Measurements from ENCODE around the gene CALML5. TPM values are rescaled to one million over a fixed set of nuclear protein-coding genes. Genes with fewer than 3 reads are reported as not detected.
"Not testable (repeated sequence)": the region's sequence is repeated elsewhere in the genome, so short reads cannot be mapped to it uniquely, and the experiment has no call there.

CALML5 gene
- total and polyA plus RNA-seq, 2 of the 4 experiments (the other 2 are of a cell fraction), result not detected

DNA sequence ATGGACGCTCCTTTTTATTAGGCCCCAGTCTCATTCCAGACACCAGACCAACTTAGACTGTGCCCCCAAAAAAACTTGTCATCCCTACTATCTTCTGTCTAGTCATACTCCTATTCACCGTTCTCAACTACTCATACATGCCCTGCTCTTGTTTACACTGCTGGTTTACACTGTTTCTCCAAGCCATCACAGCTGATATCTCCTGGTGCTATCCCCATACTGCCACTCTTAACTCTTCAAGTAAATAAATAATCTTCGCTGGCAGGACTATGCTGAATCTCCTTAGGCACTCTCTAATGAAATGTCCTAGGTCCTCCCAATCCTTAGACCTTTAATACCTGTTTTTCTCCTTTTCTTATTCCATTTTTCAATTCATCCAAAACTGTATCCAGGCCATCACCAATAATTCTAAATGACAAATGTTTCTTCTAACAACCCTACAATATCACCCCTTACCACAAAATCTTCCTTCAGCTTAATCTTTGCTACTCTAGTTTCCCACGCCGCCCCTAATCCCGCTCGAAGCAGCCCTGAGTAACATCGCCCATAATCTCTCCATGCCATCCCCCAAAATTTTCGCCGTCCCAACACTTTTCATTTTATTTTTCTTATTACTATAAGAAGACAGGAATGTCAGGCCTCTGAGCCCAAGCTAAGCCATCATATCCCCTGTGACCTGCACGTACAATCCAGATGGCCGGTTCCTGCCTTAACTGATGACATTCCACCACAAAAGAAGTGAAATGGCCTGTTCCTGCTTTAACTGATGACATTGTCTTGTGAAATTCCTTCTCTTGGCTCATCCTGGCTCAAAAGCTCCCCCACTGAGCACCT lies 23.2 kb downstream of the CALML5 start:
- H3K4ac ChIP-seq (ENCODE audit: low read depth, low read length); H2BK120ac ChIP-seq (ENCODE audit: low read depth, low read length); H4K8ac ChIP-seq (ENCODE audit: low read depth in 2 of 2, low read length in 2 of 2); H3K36me3 ChIP-seq (ENCODE audit: control insufficient read depth, insufficient read depth, low read length); H4K5ac ChIP-seq (ENCODE audit: low read depth, low read length); H4K91ac ChIP-seq (ENCODE audit: insufficient read depth, low read depth, low read length); H3K4me2 ChIP-seq (ENCODE audit: low read depth, low read length); H3K27me3 ChIP-seq (ENCODE audit: control insufficient read depth, insufficient read depth, low read length); H3K9me1 ChIP-seq (ENCODE audit: insufficient read depth, low read length); in situ Hi-C loops (cut with MboI; ENCODE audit: low sequenced_read_pairs); H2BK5ac ChIP-seq (ENCODE audit: low read depth, low read length, poor library complexity, severe bottlenecking); H2AK9ac ChIP-seq (replicated peaks; ENCODE audit: low read depth, low read length, poor library complexity); DNase-seq; H2AFZ ChIP-seq (replicated peaks; ENCODE audit: low read length, poor library complexity); H3K4me3 ChIP-seq (ENCODE audit: insufficient read depth, low read depth, low read length); H3K18ac ChIP-seq (ENCODE audit: low read depth, low read length); H3K56ac ChIP-seq (ENCODE audit: extremely low read depth, insufficient read depth, low read length); BruUV-seq (replicated peaks); H2BK20ac ChIP-seq (ENCODE audit: low read depth, low read length); H3K14ac ChIP-seq (replicated peaks; ENCODE audit: low read depth, low read length); POLR2A ChIA-PET (ENCODE audit: unreplicated experiment); H3K23ac ChIP-seq (ENCODE audit: low read depth, low read length); H3K9me3 ChIP-seq (ENCODE audit: control insufficient read depth, insufficient read depth, low read length); H3K9ac ChIP-seq (ENCODE audit: low read depth, low read length); H3K4me1 ChIP-seq (ENCODE audit: control insufficient read depth, insufficient read depth, low read length); H3K79me1 ChIP-seq (ENCODE audit: low read depth in 1 of 2, low read length in 2 of 2); ATAC-seq (ENCODE audit: low read depth); intact Hi-C loops (cut with micrococcal nuclease); H2AK5ac ChIP-seq (ENCODE audit: low read depth, low read length); dilution Hi-C loops (cut with HindIII; ENCODE audit: low sequenced_read_pairs, unreplicated experiment); H3K27ac ChIP-seq (ENCODE audit: insufficient read depth, low read length); H4K20me1 ChIP-seq (ENCODE audit: insufficient read depth, low read length); H2BK15ac ChIP-seq (ENCODE audit: low read depth, low read length): not testable (repeated sequence)
- 100% methylated on average over 3 to 4 of the region's 12 CpGs for WGBS, 2 experiments (ENCODE audit: extremely low coverage in 2 of 2, insufficient read length in 1 of 2)
- CTCF ChIA-PET, result interaction anchor here (0.6 kb wide), 1 partner anchor 212 kb away, joined by 5 read pairs; no protein-coding TSS in a partner anchor

DNA sequence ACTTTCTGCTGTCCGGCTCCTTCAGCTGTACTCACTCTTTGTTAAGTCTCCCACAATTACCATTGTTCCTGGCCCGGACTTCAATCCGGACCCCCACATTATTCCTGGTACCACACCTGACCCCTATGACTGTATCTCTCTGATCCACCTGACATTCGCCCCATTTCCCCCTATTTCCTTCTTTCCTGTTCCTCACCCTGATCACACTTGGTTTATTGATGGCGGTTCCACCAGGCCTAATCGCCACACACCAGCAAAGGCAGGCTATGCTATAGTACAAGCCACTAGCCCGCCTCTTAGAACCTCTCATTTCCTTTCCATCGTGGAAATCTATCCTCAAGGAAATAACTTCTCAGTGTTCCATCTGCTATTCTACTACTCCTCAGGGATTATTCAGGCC lies 24.3 kb downstream of the CALML5 start:
- DNase-seq; H4K91ac ChIP-seq (ENCODE audit: insufficient read depth, low read depth, low read length); H3K56ac ChIP-seq (ENCODE audit: extremely low read depth, insufficient read depth, low read length); intact Hi-C loops (cut with micrococcal nuclease); H2BK120ac ChIP-seq (ENCODE audit: low read depth, low read length); H3K4ac ChIP-seq (ENCODE audit: low read depth, low read length); H3K14ac ChIP-seq (replicated peaks; ENCODE audit: low read depth, low read length); H2AK9ac ChIP-seq (replicated peaks; ENCODE audit: low read depth, low read length, poor library complexity); H3K4me2 ChIP-seq (ENCODE audit: low read depth, low read length); H4K5ac ChIP-seq (ENCODE audit: low read depth, low read length); H3K4me3 ChIP-seq (ENCODE audit: insufficient read depth, low read depth, low read length); H2BK5ac ChIP-seq (ENCODE audit: low read depth, low read length, poor library complexity, severe bottlenecking); H3K27me3 ChIP-seq (ENCODE audit: control insufficient read depth, insufficient read depth, low read length); H3K23ac ChIP-seq (ENCODE audit: low read depth, low read length); H2AFZ ChIP-seq (replicated peaks; ENCODE audit: low read length, poor library complexity); H3K4me1 ChIP-seq (ENCODE audit: control insufficient read depth, insufficient read depth, low read length); POLR2A ChIA-PET (ENCODE audit: unreplicated experiment); H3K9me1 ChIP-seq (ENCODE audit: insufficient read depth, low read length); H3K36me3 ChIP-seq (ENCODE audit: control insufficient read depth, insufficient read depth, low read length); CTCF ChIA-PET; dilution Hi-C loops (cut with HindIII; ENCODE audit: low sequenced_read_pairs, unreplicated experiment); H2AK5ac ChIP-seq (ENCODE audit: low read depth, low read length); H3K9ac ChIP-seq (ENCODE audit: low read depth, low read length); BruUV-seq (replicated peaks); H3K79me1 ChIP-seq (ENCODE audit: low read depth in 1 of 2, low read length in 2 of 2); H3K9me3 ChIP-seq (ENCODE audit: control insufficient read depth, insufficient read depth, low read length); in situ Hi-C loops (cut with MboI; ENCODE audit: low sequenced_read_pairs); H4K8ac ChIP-seq (ENCODE audit: low read depth in 2 of 2, low read length in 2 of 2); H4K20me1 ChIP-seq (ENCODE audit: insufficient read depth, low read length); ATAC-seq (ENCODE audit: low read depth); H3K18ac ChIP-seq (ENCODE audit: low read depth, low read length); H2BK20ac ChIP-seq (ENCODE audit: low read depth, low read length); H2BK15ac ChIP-seq (ENCODE audit: low read depth, low read length): not testable (repeated sequence)
- H3K27ac ChIP-seq (ENCODE audit: insufficient read depth, low read length), result peak overlapping the region; percentile 21; the same call in 1 of the 2 replicates
- WGBS, 2 experiments (ENCODE audit: extremely low coverage in 2 of 2, insufficient read length in 1 of 2), result 94% methylated on average over 3 of the region's 8 CpGs; no CpG with 5 or more reads in 1 of the 2 experiments

Measured in IMR-90 (cell line).